ENCODE data around the gene CD86.
A peak's percentile ranks its signal among the peaks of the same experiment; 100 is the strongest.

The CD86 gene

DNA sequence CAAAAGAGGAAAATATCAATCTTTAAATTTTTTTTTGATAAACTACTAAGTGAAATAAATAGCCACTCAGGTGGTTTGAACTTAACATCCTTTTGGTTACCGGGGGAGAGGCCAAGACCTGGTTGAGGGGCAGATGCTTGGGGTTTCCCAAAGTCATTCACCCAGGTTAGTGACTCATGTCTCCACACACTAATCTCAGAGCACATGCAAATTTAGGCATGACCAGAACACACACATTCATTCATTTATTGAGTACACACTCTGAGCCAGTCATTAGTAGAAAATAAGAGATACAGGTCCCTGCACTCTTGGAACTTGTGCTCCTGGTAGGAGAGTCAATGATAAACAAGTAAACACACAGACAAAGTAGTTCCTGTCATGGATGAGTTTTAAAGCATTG lies 40.4 kb upstream of the CD86 start:
- TF ChIP-seq, protein P1, sequence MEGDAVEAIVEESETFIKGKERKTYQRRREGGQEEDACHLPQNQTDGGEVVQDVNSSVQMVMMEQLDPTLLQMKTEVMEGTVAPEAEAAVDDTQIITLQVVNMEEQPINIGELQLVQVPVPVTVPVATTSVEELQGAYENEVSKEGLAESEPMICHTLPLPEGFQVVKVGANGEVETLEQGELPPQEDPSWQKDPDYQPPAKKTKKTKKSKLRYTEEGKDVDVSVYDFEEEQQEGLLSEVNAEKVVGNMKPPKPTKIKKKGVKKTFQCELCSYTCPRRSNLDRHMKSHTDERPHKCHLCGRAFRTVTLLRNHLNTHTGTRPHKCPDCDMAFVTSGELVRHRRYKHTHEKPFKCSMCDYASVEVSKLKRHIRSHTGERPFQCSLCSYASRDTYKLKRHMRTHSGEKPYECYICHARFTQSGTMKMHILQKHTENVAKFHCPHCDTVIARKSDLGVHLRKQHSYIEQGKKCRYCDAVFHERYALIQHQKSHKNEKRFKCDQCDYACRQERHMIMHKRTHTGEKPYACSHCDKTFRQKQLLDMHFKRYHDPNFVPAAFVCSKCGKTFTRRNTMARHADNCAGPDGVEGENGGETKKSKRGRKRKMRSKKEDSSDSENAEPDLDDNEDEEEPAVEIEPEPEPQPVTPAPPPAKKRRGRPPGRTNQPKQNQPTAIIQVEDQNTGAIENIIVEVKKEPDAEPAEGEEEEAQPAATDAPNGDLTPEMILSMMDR (IDR thresholded peaks at IDR 0.05; ENCODE audit: low read length, missing control alignments) = no peak
- DNase-seq (ENCODE audit: low read depth) = no peak
- no peak overlapping the region for H3K4me3 ChIP-seq (replicated peaks; ENCODE audit: low read depth, low read length)

DNA sequence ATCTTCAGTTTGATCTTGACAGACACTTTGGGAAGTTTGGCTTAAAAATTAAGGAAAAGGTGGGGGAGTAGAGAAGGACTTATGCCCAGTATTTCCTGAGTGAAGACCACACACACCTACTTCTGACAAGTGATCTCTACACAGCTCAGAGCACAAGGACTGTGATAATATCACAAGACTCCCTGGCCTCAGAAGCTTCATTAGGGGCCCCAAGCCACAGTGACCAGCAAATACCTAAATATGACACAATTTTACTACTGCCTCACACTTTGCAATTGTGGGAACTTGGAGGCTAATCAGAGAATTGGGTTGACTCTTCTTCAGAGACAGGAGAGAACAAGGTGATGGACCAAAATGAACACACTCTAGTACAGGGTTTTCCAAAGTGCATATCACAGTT lies 35.7 kb upstream of the CD86 start:
- DNase-seq (ENCODE audit: low read depth) = no peak

DNA sequence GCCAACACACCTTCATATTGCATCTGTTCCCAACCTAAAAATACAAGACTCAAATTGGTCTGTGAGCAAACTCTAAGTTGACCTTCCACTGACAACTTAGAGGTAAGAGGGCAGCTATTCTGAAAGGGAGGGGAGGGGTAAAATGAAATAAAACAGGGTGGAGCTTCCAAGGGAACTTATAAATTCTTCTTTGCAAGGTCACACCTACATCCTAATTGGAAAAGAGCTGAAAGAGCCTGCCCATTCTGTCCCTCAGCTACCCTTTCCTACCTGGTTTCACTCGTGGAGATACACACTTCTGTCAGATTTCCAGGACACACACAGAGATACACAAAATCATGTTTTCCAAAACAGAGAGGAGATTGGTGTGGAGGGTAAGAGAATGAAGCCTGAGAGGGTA lies 34.1 kb upstream of the CD86 start:
- H3K4me3 ChIP-seq (replicated peaks; ENCODE audit: low read depth, low read length) = no peak overlapping the region
- TF ChIP-seq, protein P1 (IDR thresholded peaks at IDR 0.05; ENCODE audit: low read length, missing control alignments) = no peak
- no peak for DNase-seq (ENCODE audit: low read depth)

More for the DNA sequence above, 35.7 kb upstream of the CD86 start:
- no peak overlapping the region for H3K4me3 ChIP-seq (replicated peaks; ENCODE audit: low read depth, low read length)
- TF ChIP-seq, protein P1 (IDR thresholded peaks at IDR 0.05; ENCODE audit: low read length, missing control alignments) = no peak

DNA sequence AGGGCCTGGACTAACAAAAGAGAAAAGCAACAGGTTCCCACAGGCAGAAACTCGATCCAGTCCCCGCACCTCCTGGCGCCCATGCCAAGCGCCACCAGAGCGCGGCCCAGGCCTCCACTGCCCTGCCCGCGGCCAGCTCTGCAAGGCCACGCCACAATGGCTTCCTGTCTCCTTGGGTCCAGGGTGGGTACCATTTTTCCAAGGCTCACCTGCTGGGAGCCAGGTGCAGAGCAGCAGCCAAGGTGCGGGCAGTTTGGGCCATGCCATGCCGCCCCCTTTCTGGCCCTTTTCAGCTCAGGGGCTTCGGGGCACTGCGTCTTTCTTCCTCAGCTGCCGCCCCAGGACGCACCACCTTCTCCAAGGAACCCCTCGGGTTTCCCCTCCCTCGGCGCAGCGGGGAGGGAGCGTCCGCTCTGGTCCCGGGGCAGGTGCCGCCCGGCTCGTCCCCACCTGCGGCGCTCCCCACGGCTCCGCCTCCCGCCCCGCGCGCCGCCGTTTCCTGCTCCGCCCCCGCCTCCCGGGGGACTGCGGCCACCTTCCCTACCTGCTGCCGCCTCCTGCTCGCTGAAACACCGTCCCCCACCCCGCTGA lies 33.3 kb upstream of the CD86 start, which contains the start of gene ILDR1:
TSS of gene ILDR1 (minus strand) at position 437 of the 591 bp plus-strand sequence. CDS start at position 267, 170 bp downstream.
- no peak for DNase-seq (ENCODE audit: low read depth)
- TF ChIP-seq, protein P1 (IDR thresholded peaks at IDR 0.05; ENCODE audit: low read length, missing control alignments) = no peak
- no peak within 1 kb of the TSS for H3K4me3 ChIP-seq (replicated peaks; ENCODE audit: low read depth, low read length)

DNA sequence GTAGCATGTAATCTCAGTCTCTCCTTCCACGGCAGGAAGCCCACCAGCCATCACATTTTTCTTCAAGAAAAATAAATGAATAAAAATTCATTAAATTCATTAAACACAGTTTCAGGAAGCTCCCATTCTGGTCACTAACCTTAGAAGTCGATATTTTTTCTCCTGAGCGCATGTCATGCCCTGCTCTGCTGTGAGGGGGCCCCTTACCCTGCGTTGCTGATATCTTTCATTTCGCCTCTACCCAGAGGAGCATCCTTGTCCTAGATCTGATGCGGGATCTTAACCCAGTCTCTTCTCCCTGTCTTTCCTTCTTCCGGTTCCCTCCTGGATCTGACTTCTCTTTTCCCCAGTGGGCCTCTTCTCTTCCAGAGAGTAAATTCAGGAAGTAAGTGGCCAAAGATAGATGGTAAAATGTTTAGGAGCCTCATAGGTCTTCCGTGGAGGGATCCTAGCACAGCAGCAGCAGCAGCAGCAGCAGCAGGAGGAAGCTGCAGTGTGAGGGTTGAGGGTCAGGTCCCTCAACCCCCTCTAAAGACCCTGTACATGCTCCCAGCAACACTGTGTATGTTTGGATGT lies 31.7 kb upstream of the CD86 start:
- DNase-seq (ENCODE audit: low read depth) = no peak
- no peak overlapping the region for H3K4me3 ChIP-seq (replicated peaks; ENCODE audit: low read depth, low read length)
- TF ChIP-seq, protein P1 (IDR thresholded peaks at IDR 0.05; ENCODE audit: low read length, missing control alignments) = no peak

DNA sequence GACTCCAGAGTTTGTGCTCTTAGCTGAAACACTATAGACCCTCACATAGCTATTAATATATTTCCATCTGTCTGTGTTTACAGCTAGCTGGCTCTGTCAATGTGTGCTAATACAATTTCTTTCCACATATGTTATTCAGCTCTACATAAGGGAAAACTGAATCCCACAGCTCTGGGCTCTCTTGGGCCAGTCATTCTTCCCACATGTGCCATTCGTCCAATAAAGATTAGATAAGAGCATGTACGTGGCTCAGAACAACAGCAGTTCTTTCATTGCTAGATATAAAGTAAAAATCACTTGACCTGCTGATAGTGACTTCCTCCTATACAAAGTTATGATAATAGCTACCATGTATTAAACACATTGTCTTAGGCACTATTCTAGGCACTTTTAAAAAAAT lies 30.4 kb upstream of the CD86 start:
- TF ChIP-seq, protein P1 (IDR thresholded peaks at IDR 0.05; ENCODE audit: low read length, missing control alignments) = no peak
- H3K4me3 ChIP-seq (replicated peaks; ENCODE audit: low read depth, low read length) = no peak overlapping the region
- peak; percentile 20 for DNase-seq (ENCODE audit: low read depth)

DNA sequence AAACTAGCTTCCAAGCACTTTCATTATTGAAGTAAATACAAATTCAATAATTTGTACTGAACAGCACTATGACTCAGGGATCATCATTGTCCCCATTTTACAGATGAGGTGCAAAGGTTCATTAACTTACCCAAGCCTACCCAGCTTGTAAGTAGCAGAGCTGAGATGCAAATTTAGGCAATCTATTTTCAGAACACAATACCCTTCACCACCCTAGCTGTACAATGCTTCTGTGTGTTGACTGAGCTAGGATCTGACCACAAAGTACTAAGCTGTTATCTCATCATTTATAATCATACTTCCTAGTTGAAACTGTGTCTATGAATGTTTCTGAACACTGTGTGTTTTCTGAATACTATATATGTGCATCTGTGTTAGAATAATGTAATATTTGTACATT lies 29.9 kb upstream of the CD86 start:
- TF ChIP-seq, protein P1 (IDR thresholded peaks at IDR 0.05; ENCODE audit: low read length, missing control alignments) = no peak
- no peak for DNase-seq (ENCODE audit: low read depth)

More for the DNA sequence above, 29.9 kb upstream of the CD86 start:
- H3K4me3 ChIP-seq (replicated peaks; ENCODE audit: low read depth, low read length) = no peak overlapping the region
